Sigmoid colon (tissue), 7 donors: ENCODE measurements around the gene SMCO1. TPM values are rescaled to one million over a fixed set of nuclear protein-coding genes. Genes with fewer than 3 reads are reported as not detected.
"Not testable (repeated sequence)": the region's sequence is repeated elsewhere in the genome, so short reads cannot be mapped to it uniquely, and the experiment has no call there.

Experiments
- DNase-seq: peaks from one replicate; pipeline ENCODE4 v3.0.0-alpha.2; 2019
- H3K27ac ChIP-seq, 4 donors: fragments of 200-600 bp; sonication (generic); one replicate each; pipeline ENCODE4 v1.5.1; 2016 to 2019; ENCODE audit warnings: mild to moderate bottlenecking in 1 of 4
- H3K27me3 ChIP-seq, 3 donors: fragments of 200-600 bp; sonication (generic); one replicate each; pipeline ENCODE4 v1.5.1; 2019; ENCODE audit warnings: mild to moderate bottlenecking in 1 of 3
- H3K36me3 ChIP-seq, 4 donors: fragments of 200-600 bp; sonication (generic); one replicate each; pipeline ENCODE4 v1.5.1; 2016 to 2019
- H3K4me1 ChIP-seq, 4 donors: fragments of 200-600 bp; sonication (generic); one replicate each; pipeline ENCODE4 v1.5.1; 2017 to 2019
- H3K4me3 ChIP-seq, 4 donors: fragments of 200-600 bp; sonication (generic); one replicate each; pipeline ENCODE4 v1.5.1; 2017 to 2019; ENCODE audit warnings: mild to moderate bottlenecking in 2 of 4, moderate library complexity in 1 of 4
- H3K9me3 ChIP-seq, 4 donors: fragments of 200-600 bp in 3 of 4; sonication (generic) in 3 of 4; one replicate each; pipeline versions ENCODE4 v1.5.1 to v1.6.1; 2013 to 2019
- CTCF ChIP-seq, 4 experiments: fragments of 450-650 bp in 3 of 4; fragments of 200-600 bp in 1 of 4; IDR thresholded peaks; one replicate each; pipeline ENCODE4 v1.5.1; 2016 to 2019; ENCODE audit warnings: antibody characterized with exemption in 4 of 4, mild to moderate bottlenecking in 3 of 4, moderate library complexity in 2 of 4
- EP300 ChIP-seq, 4 donors: sonication (generic); formaldehyde crosslinking; IDR thresholded peaks; one replicate each; pipeline ENCODE4 v1.6.1; 2017; ENCODE audit warnings: antibody characterized with exemption in 4 of 4
- POLR2A ChIP-seq, 2 donors: fragments of 450-650 bp; IDR thresholded peaks; one replicate each; pipeline ENCODE4 v1.6.1; 2016; ENCODE audit warnings: antibody characterized with exemption in 2 of 2, mild to moderate bottlenecking in 2 of 2, moderate library complexity in 2 of 2
- POLR2AphosphoS5 ChIP-seq, 4 donors: sonication (generic); formaldehyde crosslinking; IDR thresholded peaks; one replicate each; pipeline ENCODE4 v1.6.1; 2017; ENCODE audit warnings: antibody characterized with exemption in 4 of 4
- WGBS, 2 donors: extraction: QIAGEN DNeasy Blood & Tissue Kit; methylation state at CpG; one replicate each; pipeline ENCODE4 v1.1.7; 2013; 5-methylcytosine and 5-hydroxymethylcytosine counted together
- intact Hi-C: fragments of 100-400 bp; cut with DNase I; formaldehyde crosslinking; loops from one replicate; pipeline ENCODE4 v1.15.1; 2023
- polyA plus RNA-seq, 3 donors: library from polyadenylated mRNA; stranded (reverse); fragments of 200-250 nt; gene quantifications; one replicate each; pipeline ENCODE4 v1.2.3, GENCODE V29; 2013
- small RNA-seq, 3 donors: library from RNA; depleted of rRNA; stranded (forward); fragments of <200 nt; gene quantifications; one replicate each; pipeline ENCODE3, GENCODE V24; 2016
- total RNA-seq, 4 donors: library from RNA; depleted of rRNA; stranded (reverse); fragments of >200 nt; gene quantifications; one replicate each; pipeline ENCODE4 v1.1.0, GENCODE V29; 2016
- donor health status: healthy with polysubstance abuse.
- donor health status: Bipolar disorder and iron deficiency.
- donor health status: healthy.

The SMCO1 gene
- total and polyA plus RNA-seq, 7 donors: not detected

- Histone ChIP-seq H3K4me1 (no peaks in the 10 kb centered on the region), H3K4me3 (no peak overlapping the region), H3K36me3 (peaks cover 0 to 8% (median 0%) of the 10 kb centered on the region in 4 donors), H3K27ac (no peak overlapping the region), H3K27me3 (no peaks in the 10 kb centered on the region), H3K9me3 (no peaks in the 10 kb centered on the region)
- 98 to 99% methylated on average over 3 of the region's 3 CpGs for WGBS, 2 donors
- no peak for DNase-seq
- intact Hi-C loops: no loop called here
- no peak for TF ChIP-seq POLR2AphosphoS5 (IDR thresholded peaks at IDR 0.05)
- no peak for TF ChIP-seq POLR2A (IDR thresholded peaks at IDR 0.05)
- no peak for TF ChIP-seq EP300 (IDR thresholded peaks at IDR 0.05)
- no peak for TF ChIP-seq CTCF (IDR thresholded peaks at IDR 0.05)
These were observed 51.3 kb downstream of the SMCO1 start for GRCh38 chr3:196463804-196464203.

GRCh38 chr3:196463478-196463756 lies 51.7 kb downstream of the SMCO1 start:
- 95 to 97% methylated on average over 2 of the region's 2 CpGs for WGBS, 2 donors
- no peak for TF ChIP-seq POLR2A (IDR thresholded peaks at IDR 0.05)
- no peak for TF ChIP-seq EP300 (IDR thresholded peaks at IDR 0.05)
- TF ChIP-seq CTCF (IDR thresholded peaks at IDR 0.05): no peak
- no peak for TF ChIP-seq POLR2AphosphoS5 (IDR thresholded peaks at IDR 0.05)
- no peaks in the 10 kb centered on the region for H3K4me1 ChIP-seq
- no peak overlapping the region for H3K4me3 ChIP-seq
- no peaks in the 10 kb centered on the region for H3K9me3 ChIP-seq
- peaks cover 0 to 4% (median 0%) of the 10 kb centered on the region in 4 donors for H3K36me3 ChIP-seq
- intact Hi-C loops: no loop called here
- no peaks in the 10 kb centered on the region for H3K27me3 ChIP-seq
- no peak for DNase-seq
- no peak overlapping the region for H3K27ac ChIP-seq

- H3K27ac ChIP-seq, H3K36me3 ChIP-seq, DNase-seq, H3K4me1 ChIP-seq, H3K4me3 ChIP-seq, H3K9me3 ChIP-seq, H3K27me3 ChIP-seq, intact Hi-C loops: not testable (repeated sequence)
- 94 to 96% methylated on average over 1 of the region's 1 CpG for WGBS, 2 donors
These were observed 52.3 kb downstream of the SMCO1 start for GRCh38 chr3:196462680-196463477.

GRCh38 chr3:196458063-196458462 lies 57.1 kb downstream of the SMCO1 start:
- 67 to 78% methylated on average over 4 of the region's 4 CpGs for WGBS, 2 donors
- peaks cover 0 to 6% (median 0%) of the 10 kb centered on the region in 4 donors for H3K36me3 ChIP-seq
- TF ChIP-seq CTCF (IDR thresholded peaks at IDR 0.05) (no peak), EP300 (IDR thresholded peaks at IDR 0.05) (no peak), POLR2AphosphoS5 (IDR thresholded peaks at IDR 0.05) (no peak), POLR2A (IDR thresholded peaks at IDR 0.05) (no peak)
- no peak overlapping the region for H3K27ac ChIP-seq
- H3K9me3 ChIP-seq: no peaks in the 10 kb centered on the region
- DNase-seq: no peak
- H3K27me3 ChIP-seq: no peaks in the 10 kb centered on the region
- intact Hi-C loops: no loop called here
- H3K4me3 ChIP-seq: no peak overlapping the region
- no peaks in the 10 kb centered on the region for H3K4me1 ChIP-seq

- H3K36me3 ChIP-seq, H3K9me3 ChIP-seq, intact Hi-C loops, H3K4me1 ChIP-seq, H3K4me3 ChIP-seq, DNase-seq, H3K27me3 ChIP-seq, H3K27ac ChIP-seq: not testable (repeated sequence)
- 76 to 86% methylated on average over 7 of the region's 7 CpGs for WGBS, 2 donors
These were observed 57.7 kb downstream of the SMCO1 start for GRCh38 chr3:196457470-196457869.

Small RNAs within 50 kb of the gene (small RNA-seq; reads per million reads assigned to genes)
- gene RPS29P3: 0 reads per million in 3 donors

Other genes with a start within 250 kb of the SMCO1 start
- gene PCYT1A, start 227.6 kb downstream of the SMCO1 start, total RNA-seq: 10 to 100 TPM; 61.4 to 88.6 (median 72.4) TPM
- gene PCYT1A, start 227.6 kb downstream of the SMCO1 start, polyA plus RNA-seq: 10 to 100 TPM; 25.8 to 31.6 (median 29.6) TPM
- gene DYNLT2B, start 197.1 kb downstream of the SMCO1 start, total RNA-seq: 10 to 100 TPM in 2 of 4 donors, 1 to 10 TPM in 2; 6.8 to 17.8 (median 13.2) TPM
- 10 to 100 TPM in 2 of 3 donors, 1 to 10 TPM in 1; 3.9 to 14.4 (median 11.5) TPM for gene DYNLT2B, start 197.1 kb downstream of the SMCO1 start, polyA plus RNA-seq
- gene TM4SF19, start 177.0 kb downstream of the SMCO1 start, total RNA-seq: not detected
- gene TM4SF19, start 177.0 kb downstream of the SMCO1 start, polyA plus RNA-seq: not detected
- 10 to 100 TPM; 14.7 to 22.4 (median 16.7) TPM for gene UBXN7, start 82.9 kb downstream of the SMCO1 start, total RNA-seq
- 10 to 100 TPM in 1 of 3 donors, 1 to 10 TPM in 2; 3.9 to 11.4 (median 4.2) TPM for gene UBXN7, start 82.9 kb downstream of the SMCO1 start, polyA plus RNA-seq
- 10 to 100 TPM; 14.1 to 30.2 (median 16.7) TPM for gene RNF168, start 11.6 kb downstream of the SMCO1 start, total RNA-seq
- 10 to 100 TPM in 1 of 3 donors, 1 to 10 TPM in 2; 3.6 to 10.8 (median 6.0) TPM for gene RNF168, start 11.6 kb downstream of the SMCO1 start, polyA plus RNA-seq
- gene WDR53, start 53.2 kb upstream of the SMCO1 start, total RNA-seq: 1 to 10 TPM; 2.9 to 7.2 (median 4.6) TPM
- 10 to 100 TPM in 1 of 3 donors, 1 to 10 TPM in 2; 6.2 to 11.4 (median 9.8) TPM for gene WDR53, start 53.2 kb upstream of the SMCO1 start, polyA plus RNA-seq
- 10 to 100 TPM in 1 of 4 donors, 1 to 10 TPM in 3; 6.5 to 10.9 (median 8.1) TPM for gene FBXO45, start 53.3 kb upstream of the SMCO1 start, total RNA-seq
- gene FBXO45, start 53.3 kb upstream of the SMCO1 start, polyA plus RNA-seq: 1 to 10 TPM; 4.8 to 8.2 (median 5.1) TPM
- 1 to 10 TPM; 4.4 to 7.5 (median 5.9) TPM for gene NRROS, start 124.3 kb upstream of the SMCO1 start, total RNA-seq
- gene NRROS, start 124.3 kb upstream of the SMCO1 start, polyA plus RNA-seq: 1 to 10 TPM in 2 of 3 donors, under 1 TPM in 1; 0.60 to 6.5 (median 3.7) TPM
- gene CEP19, start 196.9 kb upstream of the SMCO1 start, total RNA-seq: 1 to 10 TPM; 1.6 to 2.6 (median 2.0) TPM
- 1 to 10 TPM in 2 of 3 donors, under 1 TPM in 1; 0.76 to 1.2 (median 1.2) TPM for gene CEP19, start 196.9 kb upstream of the SMCO1 start, polyA plus RNA-seq
- gene PIGX, start 197.0 kb upstream of the SMCO1 start, total RNA-seq: 10 to 100 TPM; 20.9 to 41.0 (median 27.8) TPM
- gene PIGX, start 197.0 kb upstream of the SMCO1 start, polyA plus RNA-seq: 10 to 100 TPM in 2 of 3 donors, 1 to 10 TPM in 1; 9.6 to 15.6 (median 14.1) TPM
- gene PAK2, start 224.5 kb upstream of the SMCO1 start, total RNA-seq: 10 to 100 TPM; 35.5 to 44.6 (median 37.7) TPM
- gene PAK2, start 224.5 kb upstream of the SMCO1 start, polyA plus RNA-seq: 10 to 100 TPM; 22.8 to 30.4 (median 28.7) TPM